GM19468 (cell line): ENCODE data around the gene LCE3E.
"Not testable (repeated sequence)": the region's sequence is repeated elsewhere in the genome, so short reads cannot be mapped to it uniquely, and the experiment has no call there.

Experiments used
- ATAC-seq: cut with Tn5 transposase; IDR thresholded peaks from one replicate; pipeline ENCODE4 v1.9.1; 2021; ENCODE audit warnings: mild to moderate bottlenecking, moderate library complexity, moderate number of reproducible peaks; ENCODE audit not compliant: unreplicated experiment; ENCODE audit errors: extremely low read depth

Gene LCE3E

GRCh38 chr1:152566681-152567080 is at the start of gene LCE3E:
TSS of gene LCE3E (minus strand) at chr1:152566780. CDS start at chr1:152566208, 572 bp downstream.
- no peak for ATAC-seq

GRCh38 chr1:152613511-152613910 is 46.9 kb upstream of the LCE3E start, which contains the start of gene LCE3B:
TSS of gene LCE3B (plus strand) at chr1:152613811. CDS start at chr1:152613811, 0 bp downstream.
- ATAC-seq = no peak

- no peak for ATAC-seq
Observed at GRCh38 chr1:152599934-152600333, 33.4 kb upstream of the LCE3E start, which contains the start of gene LCE3C. TSS of gene LCE3C (plus strand) at chr1:152600234. CDS start at chr1:152600732, 498 bp downstream.

GRCh38 chr1:152596986-152597385 is 30.4 kb upstream of the LCE3E start:
- ATAC-seq = no peak

GRCh38 chr1:152585586-152585985 is 19.0 kb upstream of the LCE3E start:
- no peak for ATAC-seq

GRCh38 chr1:152582647-152583046 is 16.1 kb upstream of the LCE3E start:
- no peak for ATAC-seq

GRCh38 chr1:152580433-152580832 is 13.9 kb upstream of the LCE3E start, which contains the start of gene LCE3D:
TSS of gene LCE3D (minus strand) at chr1:152580516. CDS start at chr1:152579936, 580 bp downstream.
- ATAC-seq = no peak

GRCh38 chr1:152579526-152579925 is 12.9 kb upstream of the LCE3E start:
- not testable (repeated sequence) for ATAC-seq

- ATAC-seq = no peak
Observed at GRCh38 chr1:152577168-152577567, 10.6 kb upstream of the LCE3E start.

GRCh38 chr1:152565535-152566215 is 905 bp downstream of the LCE3E start:
- ATAC-seq = no peak

- no peak for ATAC-seq
Observed at GRCh38 chr1:152565115-152565514, 1.5 kb downstream of the LCE3E start.

GRCh38 chr1:152548358-152548757 is 18.2 kb downstream of the LCE3E start:
- ATAC-seq = not testable (repeated sequence)

- ATAC-seq = no peak
Observed at GRCh38 chr1:152546704-152547103, 19.9 kb downstream of the LCE3E start.

- ATAC-seq = no peak
Observed at GRCh38 chr1:152543820-152544219, 22.8 kb downstream of the LCE3E start.

- ATAC-seq = no peak
Observed at GRCh38 chr1:152539901-152540300, 26.7 kb downstream of the LCE3E start.

- ATAC-seq = no peak
Observed at GRCh38 chr1:152537496-152537895, 29.1 kb downstream of the LCE3E start.

- ATAC-seq = no peak
Observed at GRCh38 chr1:152535774-152536173, 30.8 kb downstream of the LCE3E start.

- no peak for ATAC-seq
Observed at GRCh38 chr1:152533327-152533938, 33.1 kb downstream of the LCE3E start.

- ATAC-seq = no peak
Observed at GRCh38 chr1:152525080-152525641, 41.4 kb downstream of the LCE3E start.

GRCh38 chr1:152520561-152521090 is 46.0 kb downstream of the LCE3E start:
- ATAC-seq = no peak

- ATAC-seq = no peak
Observed at GRCh38 chr1:152519851-152520250, 46.7 kb downstream of the LCE3E start.
